NCI-H82 (cell line): ENCODE measurements around the gene AGPAT1.
"Not testable (repeated sequence)": the region's sequence is repeated elsewhere in the genome, so short reads cannot be mapped to it uniquely, and the experiment has no call there.

Experiments used
- DNase-seq: peaks from one replicate; lab custom pipeline; 2025; lab: John Stamatoyannopoulos, UW

The AGPAT1 gene

GRCh38 chr6:32198866-32199265, 23.0 kb upstream of the AGPAT1 start:
- no peak for DNase-seq

GRCh38 chr6:32198345-32198696, 22.4 kb upstream of the AGPAT1 start:
- DNase-seq: no peak

DNA sequence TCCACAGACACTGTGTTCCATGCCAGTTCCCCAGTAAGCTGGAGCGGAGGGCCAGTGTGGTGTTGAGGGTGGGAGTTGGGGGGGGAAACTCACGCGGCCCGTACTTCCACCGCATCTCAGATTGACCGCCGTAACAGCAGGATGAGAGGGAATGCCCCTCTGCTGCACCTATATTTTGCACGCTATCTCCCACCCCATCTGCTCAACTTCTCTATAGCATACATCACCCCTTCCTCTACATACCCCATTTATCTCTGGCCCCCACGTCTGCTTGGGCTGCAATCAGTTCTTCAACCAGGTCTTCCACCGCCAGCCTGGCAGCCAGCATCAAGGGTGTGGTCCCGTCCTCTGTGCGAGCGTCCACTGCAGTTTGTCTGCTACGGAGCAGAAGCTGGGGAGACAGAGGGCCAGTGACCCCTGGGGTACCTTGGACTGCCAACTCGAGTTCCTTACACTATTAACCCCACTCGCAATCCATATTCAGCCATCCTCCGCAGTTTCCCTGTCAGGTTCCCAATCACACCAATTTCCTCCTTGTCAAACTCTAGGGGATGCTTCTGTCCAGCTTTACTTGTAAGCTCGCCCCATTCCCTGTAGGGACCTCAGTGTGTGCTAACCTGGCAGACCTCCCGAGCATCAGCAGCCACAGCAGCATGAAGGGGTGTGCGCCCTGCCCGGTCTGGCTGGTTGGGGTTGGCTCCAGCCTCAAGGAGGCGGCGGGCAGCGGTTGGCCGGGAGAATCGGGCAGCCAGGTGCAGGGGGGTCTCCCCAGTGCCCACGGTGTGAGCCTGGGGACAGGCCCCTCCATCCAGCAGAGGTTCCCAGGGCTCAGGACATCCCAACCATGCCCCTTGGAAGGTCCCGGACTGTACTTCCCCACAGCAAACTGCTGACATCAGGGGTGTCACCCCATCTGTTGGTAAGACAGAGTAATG, 21.1 kb upstream of the AGPAT1 start:
- no peak for DNase-seq

- peak; percentile 89 for DNase-seq
Measured at GRCh38 chr6:32195902-32196681, 20.2 kb upstream of the AGPAT1 start.

DNA sequence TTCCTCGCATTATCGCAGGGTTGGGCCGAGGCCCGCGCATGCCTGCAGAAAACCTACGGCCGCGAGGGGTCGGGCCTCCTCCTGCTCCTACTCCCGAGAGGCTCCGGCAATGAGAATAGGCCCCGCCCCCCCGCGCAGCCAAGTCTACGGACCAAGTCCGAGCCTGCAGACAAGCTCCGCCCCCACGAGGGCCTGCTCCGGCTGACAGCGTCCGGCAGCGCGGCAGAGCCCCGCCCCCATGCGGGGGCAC, 19.7 kb upstream of the AGPAT1 start:
- DNase-seq: peak; percentile 100

GRCh38 chr6:32194825-32195651, 19.2 kb upstream of the AGPAT1 start:
- peak; percentile 79 for DNase-seq

GRCh38 chr6:32194388-32194787, 18.5 kb upstream of the AGPAT1 start:
- DNase-seq: no peak

DNA sequence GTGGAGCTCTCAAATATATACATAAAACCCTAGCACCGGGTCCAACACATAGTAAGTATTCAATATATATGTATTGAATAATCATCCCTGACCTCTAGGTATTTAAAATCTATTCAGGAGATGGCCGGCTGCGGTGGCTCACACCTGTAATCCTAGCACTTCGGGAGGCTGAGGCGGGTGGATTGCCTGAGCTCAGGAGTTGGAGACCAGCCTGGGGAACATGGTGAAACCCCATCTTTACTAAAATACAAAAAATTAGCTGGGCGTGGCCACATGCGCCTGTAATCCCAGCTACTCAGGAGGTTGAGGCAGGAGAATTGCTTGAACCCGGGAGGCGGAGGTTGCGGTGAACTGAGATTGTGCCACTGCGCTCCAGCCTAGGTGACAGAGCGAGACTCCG, 17.2 kb upstream of the AGPAT1 start:
- DNase-seq: not testable (repeated sequence)

DNA sequence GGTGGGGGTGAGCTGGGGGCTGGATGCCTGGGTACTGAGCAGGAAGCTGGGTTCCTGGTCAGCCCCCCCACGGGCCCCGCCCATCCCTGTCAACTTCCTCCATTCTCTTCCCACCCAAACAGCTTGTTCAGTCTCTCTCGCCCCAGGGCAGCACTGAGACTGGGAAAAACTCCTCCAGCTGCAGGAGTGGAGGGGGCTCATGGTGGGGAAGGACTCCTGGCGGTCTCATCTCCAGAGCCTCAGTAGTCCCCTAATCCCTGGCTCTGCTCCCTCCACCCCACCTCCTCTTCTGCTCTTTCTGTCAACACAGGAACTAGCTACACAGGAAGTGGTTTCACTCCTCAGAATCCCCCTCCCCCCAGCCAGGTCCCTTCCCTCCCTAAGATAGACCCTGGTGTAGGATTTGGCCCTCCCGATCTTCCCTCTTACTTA, 16.7 kb upstream of the AGPAT1 start, which contains the start of gene GPSM3:
Gene GPSM3 (minus strand): TSS at position 36 of the 432 bp plus-strand sequence. CDS start 130 bp downstream, outside the sequence.
- DNase-seq: peak; percentile 64

DNA sequence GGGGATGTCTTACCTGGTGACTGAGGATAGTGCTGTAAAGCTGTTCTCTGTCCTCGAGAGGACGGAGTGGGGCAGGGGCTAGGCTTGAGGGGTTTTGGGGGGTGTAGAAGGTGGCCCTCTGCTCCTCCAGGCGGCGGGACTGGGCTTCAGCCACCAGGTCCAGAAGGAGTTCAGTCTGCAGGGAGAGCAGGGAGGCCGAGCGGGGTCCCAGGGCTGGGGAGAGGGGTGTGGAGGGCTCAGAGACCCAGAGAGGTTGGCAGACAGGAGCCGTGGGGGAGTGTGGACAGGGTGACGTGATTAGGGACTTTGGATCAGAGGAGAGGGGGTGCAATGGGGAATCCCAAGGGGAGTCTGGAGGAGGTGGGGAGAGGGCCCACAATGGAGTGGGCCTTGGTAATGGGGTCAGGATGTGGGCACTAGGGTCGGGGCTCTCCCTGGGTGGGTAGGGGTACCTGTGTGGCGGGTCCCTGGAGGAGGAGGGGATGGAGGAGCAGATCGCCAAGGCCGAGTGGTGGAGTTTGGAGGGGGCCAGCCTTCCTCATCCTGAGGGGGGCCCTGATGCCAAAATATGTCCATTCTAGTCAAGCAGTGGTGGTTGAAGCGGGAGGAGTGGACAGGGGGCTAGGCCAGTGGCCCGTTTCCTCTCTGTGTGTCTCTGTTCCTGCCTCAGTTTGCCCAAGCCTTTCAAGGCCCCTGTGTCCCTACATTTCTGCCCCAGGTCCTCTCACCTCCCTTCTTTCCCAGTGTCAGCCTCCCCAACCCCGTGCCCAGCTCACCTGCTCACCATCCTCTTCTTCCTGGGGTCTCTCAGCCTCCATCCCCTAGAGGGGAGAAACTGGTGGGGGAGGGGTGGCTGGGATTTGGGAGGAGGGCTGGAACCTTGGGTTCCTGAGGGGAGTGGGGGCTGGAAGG, 16.1 kb upstream of the AGPAT1 start:
- DNase-seq: no peak

DNA sequence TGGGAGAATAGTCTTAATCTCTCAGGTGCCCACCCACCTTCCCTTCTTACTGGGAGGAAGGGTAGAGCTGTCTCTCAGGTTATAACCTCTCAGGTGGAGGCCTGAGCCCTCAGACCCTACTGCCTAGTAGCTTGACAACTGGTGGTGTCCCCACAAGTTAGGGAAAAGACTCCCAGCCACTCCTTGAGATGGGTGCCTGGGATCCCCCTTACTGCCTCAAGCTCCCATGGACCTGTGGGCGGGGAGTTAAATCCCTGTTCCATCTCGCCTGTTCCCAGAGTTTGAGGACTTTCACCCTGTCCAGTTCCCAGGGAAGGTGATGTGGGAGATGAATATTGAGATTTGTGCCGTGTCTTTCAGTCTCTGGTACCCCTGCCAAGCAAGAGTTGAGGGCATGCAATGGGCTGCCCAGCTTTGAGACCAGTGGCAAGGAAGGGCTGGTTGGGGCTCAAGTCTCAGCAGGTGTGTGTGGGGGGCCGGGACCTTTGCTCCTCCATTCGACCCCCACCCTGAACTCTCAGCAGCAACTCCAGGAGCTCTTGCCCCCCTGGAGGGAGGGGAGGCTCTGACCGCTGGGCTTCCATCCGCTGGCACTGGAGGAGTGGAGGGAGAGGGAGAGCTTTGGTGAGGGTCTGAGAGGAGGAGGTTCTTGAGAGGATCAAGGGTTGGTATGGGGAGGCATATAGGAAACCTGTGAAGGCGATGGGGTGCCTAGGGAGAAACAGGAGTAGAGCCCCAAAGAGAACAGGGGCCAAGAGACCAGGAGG, 15.2 kb upstream of the AGPAT1 start:
- DNase-seq: no peak

GRCh38 chr6:32190054-32190851, 14.4 kb upstream of the AGPAT1 start, which contains the start of gene PBX2:
Gene PBX2, minus strand, starts transcription at chr6:32190202. Its CDS starts 287 bp downstream, at chr6:32189915.
- DNase-seq: peak; percentile 98

DNA sequence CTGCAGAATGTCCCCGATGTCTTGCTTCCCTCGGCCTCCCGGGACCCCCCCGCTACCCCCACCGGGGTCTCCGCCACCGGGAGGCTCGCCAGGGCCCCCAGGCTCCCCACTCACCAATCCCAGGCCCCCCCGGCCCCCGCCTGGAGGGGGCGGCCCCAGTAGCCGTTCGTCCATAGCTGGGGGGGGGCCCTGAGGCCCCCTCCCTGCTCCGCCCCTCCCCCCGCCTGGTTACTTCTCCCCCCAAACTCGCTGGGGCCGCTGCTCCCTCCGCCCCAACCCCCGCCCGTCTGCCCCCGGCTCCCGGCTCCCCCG, 13.8 kb upstream of the AGPAT1 start:
- no peak for DNase-seq

DNA sequence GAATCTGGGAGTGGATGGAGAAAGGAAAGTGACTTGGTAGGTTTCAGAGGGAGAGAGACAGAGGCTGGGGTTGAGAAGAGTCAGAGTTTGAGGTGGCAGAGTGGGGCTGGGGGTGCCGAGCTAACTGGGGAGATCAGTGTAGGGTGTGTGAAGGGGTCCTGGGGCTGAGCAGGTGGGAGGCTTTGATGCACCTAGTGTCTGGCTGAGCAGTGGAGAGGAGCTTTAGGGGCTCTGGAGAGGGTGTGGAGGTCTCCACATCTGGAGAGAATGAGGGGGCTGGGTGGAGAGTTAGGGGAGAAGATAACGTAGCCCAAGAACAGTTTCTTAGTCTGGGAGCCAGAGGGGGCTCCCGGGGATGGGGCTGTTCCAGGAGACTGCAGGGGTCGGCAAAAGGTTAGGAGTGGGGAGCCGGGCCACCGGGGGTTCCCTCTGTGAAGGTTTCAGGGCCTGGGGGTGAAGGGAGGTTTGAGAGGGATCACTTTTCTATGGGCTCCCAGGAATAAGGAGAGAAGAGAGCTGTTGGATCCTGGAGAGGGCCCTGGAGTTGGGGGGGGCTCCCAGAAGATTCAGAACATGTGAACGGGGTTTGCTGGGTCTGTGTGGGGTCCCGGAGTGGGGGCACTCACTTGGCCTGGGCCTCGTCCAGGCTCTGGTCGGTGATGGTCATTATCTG, 13.3 kb upstream of the AGPAT1 start:
- DNase-seq: no peak

- no peak for DNase-seq
Measured at GRCh38 chr6:32188381-32189068, 12.6 kb upstream of the AGPAT1 start.

GRCh38 chr6:32187725-32188380, 12.0 kb upstream of the AGPAT1 start:
- DNase-seq: not testable (repeated sequence)

DNA sequence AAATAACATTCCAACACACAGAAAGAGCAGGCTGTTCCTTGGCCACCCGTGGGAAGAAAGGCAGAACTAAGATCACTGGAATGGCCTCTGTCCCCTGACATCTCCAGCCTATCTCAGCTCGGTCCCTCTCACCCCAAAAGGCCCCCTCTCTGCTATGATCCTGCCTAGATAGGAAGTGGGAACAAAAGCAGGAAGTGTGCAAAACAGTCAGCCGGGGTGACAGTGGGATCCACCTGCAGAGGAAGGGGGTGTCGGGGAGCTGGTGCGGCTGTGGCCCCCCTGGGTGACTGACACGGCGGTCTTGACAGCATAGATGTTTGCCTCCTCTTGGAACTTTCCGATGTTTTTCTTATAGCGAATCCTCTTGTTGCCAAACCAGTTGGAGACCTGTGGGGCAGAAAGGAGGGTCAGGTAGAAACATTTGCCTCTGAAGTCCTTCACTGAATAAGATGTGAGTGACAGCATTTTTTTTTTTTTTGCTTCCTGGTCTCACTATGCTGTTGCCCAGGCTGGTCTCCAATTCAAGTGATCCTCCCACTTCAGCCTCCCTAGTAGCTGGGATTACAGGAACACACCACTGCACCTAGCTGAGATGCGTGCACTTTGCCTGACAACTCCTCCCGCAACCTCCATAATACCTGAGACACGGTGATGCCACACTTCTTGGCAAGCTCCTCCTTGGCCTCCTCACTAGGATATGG, 11.3 kb upstream of the AGPAT1 start:
- DNase-seq: no peak
